ENCODE results near the gene STMN1. TPM values are rescaled to one million over a fixed set of nuclear protein-coding genes. Genes with fewer than 3 reads are reported as not detected.

The STMN1 gene
- 108 and 124 TPM in 2 replicates for total RNA-seq

GRCh38 chr1:25905680-25906643 lies at the start of gene STMN1:
STMN1 (minus strand) TSS chr1:25906419; CDS start chr1:25904676, 1,743 bp downstream.

GRCh38 chr1:25875154-25875855 lies 30.9 kb downstream of the STMN1 start, which contains the start of gene PAQR7:
PAQR7 (minus strand) TSS chr1:25875708; CDS start chr1:25863839, 11,869 bp downstream.

GRCh38 chr1:25858906-25859789 lies 47.1 kb downstream of the STMN1 start, which contains the start of gene AUNIP:
AUNIP (minus strand) TSS chr1:25859457; CDS start chr1:25859357, 100 bp downstream.

Small RNA genes within 50 kb of the gene (small RNA-seq; reads per million reads assigned to genes)
- gene AL033528.1 (not detected), gene RF00019 (not detected), gene SNRPFP2 (not detected)

Other genes with a start within 250 kb of the STMN1 start
- 80.1 and 95.0 TPM in 2 replicates for gene SELENON, start 106.2 kb downstream of the STMN1 start, total RNA-seq
- gene MTFR1L, start 86.5 kb downstream of the STMN1 start, total RNA-seq, result 35.0 and 36.9 TPM in 2 replicates
- gene AUNIP, start 47.0 kb downstream of the STMN1 start, total RNA-seq, result 2.6 and 4.2 TPM in 2 replicates
- gene PAQR7, start 30.7 kb downstream of the STMN1 start, total RNA-seq, result 7.0 and 9.8 TPM in 2 replicates
- 5.3 and 5.6 TPM in 2 replicates for gene PAFAH2, start 91.6 kb upstream of the STMN1 start, total RNA-seq
- gene EXTL1, start 115.4 kb upstream of the STMN1 start, total RNA-seq, result under 0.01 and 0.10 TPM in 2 replicates
- gene SLC30A2, start 139.7 kb upstream of the STMN1 start, total RNA-seq, result not detected in 2 replicates
- not detected in 2 replicates for gene TRIM63, start 161.2 kb upstream of the STMN1 start, total RNA-seq
- 5.6 and 7.9 TPM in 2 replicates for gene PDIK1L, start 205.4 kb upstream of the STMN1 start, total RNA-seq

All from vein endothelial cell (primary cell).